HG02938 (cell line): ENCODE measurements around the gene B4GALT5.

Source experiments
- ATAC-seq: cut with Tn5 transposase; IDR thresholded peaks from one replicate; pipeline ENCODE4 v1.9.1; 2021; ENCODE audit warnings: mild to moderate bottlenecking, moderate library complexity; ENCODE audit not compliant: unreplicated experiment

The B4GALT5 gene

DNA sequence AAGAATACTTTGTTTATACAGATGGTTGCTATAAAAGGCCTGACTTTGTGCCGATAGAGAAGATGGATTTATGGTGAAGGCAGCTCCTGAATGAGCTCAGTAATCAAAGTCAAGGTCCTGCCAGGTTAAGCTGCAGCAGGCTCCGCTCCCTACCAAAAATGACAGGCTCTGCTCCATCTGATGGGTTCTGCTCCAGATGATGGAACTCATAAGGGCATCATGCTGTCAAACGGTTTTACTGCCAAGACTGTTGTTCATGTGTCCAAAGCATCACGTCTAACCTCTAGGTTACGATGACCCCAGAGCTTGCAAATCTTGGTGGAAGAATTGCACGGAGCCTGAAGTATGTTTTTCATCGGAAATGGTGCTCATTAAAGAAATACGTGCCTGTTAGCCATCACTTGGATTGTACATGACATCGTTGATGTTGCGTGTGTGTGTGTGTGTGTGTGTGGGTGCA, 126.5 kb downstream of the B4GALT5 start:
- ATAC-seq, result no peak

DNA sequence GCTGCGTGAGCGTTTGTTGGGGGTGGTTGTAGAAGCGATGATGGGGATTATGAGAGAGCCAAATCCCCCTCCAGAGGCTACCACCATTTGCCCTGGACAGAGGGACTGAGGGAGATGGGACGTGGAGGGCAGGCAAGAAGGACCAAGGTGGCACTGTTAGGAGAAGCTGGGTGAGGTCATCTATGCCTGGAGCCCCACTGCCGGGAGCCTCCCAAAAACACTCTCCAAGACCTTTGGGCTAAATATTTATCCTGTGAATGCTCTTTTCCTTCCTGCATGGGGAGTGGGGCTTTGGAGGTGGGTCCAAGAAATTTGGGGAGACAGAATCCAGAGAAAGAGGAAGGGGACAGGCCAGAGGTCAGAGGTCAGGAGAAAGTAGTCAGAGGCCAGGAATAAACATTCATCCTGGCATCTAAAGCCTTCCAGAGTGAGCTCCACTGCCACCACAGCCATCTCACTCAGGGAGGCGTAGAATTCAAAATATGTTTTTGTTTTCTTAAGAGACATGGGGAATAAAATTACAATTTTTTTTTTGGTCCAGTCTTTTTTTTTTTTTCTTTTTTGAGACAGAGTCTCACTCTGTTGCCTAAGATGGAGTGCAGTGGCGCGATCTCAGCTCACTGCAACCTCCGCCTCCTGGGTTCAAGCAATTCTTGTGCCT, 128.0 kb downstream of the B4GALT5 start:
- no peak for ATAC-seq

DNA sequence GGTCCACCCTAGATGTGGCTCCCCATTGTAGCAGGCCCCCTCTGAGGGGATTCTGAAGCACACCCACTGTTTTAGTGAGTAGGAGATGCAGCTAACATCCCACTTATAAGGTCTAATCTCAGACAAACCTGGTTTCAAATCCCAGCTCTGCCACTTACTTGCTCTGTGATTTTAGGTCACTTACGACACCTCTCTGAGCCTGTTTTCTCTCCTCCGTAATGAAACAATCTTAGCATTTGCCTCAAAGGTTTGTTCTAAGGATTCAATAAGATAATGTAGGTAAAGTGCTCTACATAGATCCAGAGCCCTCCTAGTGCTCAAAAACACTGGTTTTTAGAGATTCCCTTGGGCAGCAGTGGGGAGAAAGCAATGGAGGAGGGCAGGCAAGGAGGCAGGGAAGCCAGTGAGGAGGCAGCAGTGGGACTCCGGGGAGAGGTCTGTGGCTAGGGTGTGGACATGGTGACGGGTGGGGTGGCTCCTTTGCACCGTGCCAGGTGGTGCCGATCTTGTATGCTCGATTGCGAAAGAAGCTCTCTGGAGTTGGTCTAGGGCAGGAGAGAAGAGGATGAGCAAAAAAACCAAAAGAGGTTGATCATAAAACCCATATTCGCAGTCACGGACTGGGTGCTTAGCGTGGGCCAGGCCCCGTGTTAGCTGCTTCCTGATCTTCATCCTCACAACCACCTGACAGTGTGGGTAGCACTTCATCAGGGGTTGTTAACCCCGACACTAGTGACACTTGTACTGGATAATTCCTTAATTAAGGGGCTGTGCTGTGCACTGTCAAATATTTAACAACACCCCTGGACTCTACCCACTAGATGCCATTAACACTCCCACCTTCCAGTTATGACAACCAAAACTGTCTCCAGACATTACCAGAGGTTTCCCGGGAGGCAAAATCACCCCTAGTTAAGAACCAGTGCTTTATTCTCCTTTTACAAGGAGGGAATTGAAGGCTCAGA, 129.0 kb downstream of the B4GALT5 start:
- ATAC-seq, result no peak

DNA sequence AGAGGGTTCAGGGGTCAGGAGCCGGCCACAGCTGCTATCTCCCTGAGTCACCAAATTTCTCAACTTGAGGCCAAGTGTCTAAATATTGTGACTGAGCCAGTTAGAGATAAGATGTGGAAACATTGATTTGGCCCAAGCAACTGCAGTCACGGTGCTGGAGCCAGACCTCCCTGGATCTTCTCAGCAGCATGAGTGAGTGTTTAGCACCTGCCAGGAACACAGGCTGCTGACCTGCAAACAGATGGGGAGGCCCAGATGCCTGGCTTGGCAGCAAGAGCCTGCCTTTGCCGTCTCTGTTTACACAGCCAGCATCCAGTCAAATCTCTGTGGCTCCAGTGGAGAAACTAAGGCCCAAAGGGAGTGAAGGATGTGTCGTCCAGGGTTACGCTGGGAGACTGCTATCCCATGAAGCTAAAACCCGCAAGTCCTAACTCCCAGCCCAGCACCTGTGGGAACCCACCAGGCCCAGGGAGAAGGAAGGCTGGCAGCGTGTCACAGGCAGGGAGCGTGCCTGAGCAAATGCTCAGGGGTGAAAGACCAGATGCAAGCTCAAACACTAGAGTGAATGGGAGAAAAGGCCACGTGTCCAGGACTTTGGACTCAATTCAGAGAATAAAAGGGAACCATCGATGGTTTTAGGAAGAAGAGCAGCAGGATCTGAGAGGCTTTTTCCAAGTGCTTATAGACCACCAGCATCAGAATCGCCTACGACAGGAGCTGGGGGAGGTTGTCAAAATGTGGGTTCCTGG, 129.8 kb downstream of the B4GALT5 start:
- ATAC-seq, result no peak

DNA sequence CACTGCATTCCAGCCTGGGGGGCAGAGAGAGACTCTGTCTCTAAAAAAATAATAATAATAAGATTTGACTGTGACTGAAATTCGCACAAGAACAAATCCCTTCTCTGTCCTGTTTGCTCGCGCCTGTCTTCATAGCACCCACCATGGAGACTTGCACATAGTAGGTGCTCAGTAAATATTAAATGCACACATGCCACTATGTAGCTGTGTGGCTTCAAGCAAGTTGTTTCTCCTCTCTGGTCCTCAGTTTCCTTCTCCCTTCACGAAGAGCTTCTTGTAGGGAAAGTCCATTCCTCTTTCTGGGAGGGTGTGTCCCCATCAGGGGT, 130.4 kb downstream of the B4GALT5 start:
- no peak for ATAC-seq
